B cell (primary cell): ENCODE measurements around the gene GNLY. TPM values are rescaled to one million over a fixed set of nuclear protein-coding genes. Genes with fewer than 3 reads are reported as not detected.

Experiments
- ATAC-seq: fragments of 200-7000 bp; cut with Tn5 transposase; one replicate; pipeline ENCODE4 v1.10.0; 2021; ENCODE audit warnings: low read depth, mild to moderate bottlenecking, moderate number of reproducible peaks, moderate library complexity
- CTCF ChIA-PET: fragments of 350-600 bp; sonication (Branson Sonifier 250); formaldehyde crosslinking; loops from one replicate; lab custom pipeline; 2021; ENCODE audit warnings: antibody characterized with exemption, inconsistent platforms; lab: Charles Lee
- POLR2A ChIA-PET: fragments of 350-600 bp; sonication (Branson Sonifier 250); formaldehyde crosslinking; loops from one replicate; lab custom pipeline; 2021; ENCODE audit warnings: antibody characterized with exemption; lab: Charles Lee
- DNase-seq: peaks from one replicate; pipeline ENCODE4 v3.0.0; 2013
- H2AFZ ChIP-seq: 2 replicates; pipeline ENCODE4 v1.6.1; 2012; ENCODE audit warnings: mild to moderate bottlenecking, low read depth, low read length; ENCODE audit not compliant: insufficient read depth, poor library complexity, severe bottlenecking
- H3K27ac ChIP-seq, 2 donors: 1 replicate in 1 of 2; 2 replicates in 1 of 2; pipeline ENCODE4 v1.5.1; 2012 to 2013; ENCODE audit warnings: low read length in 2 of 2, mild to moderate bottlenecking in 2 of 2, moderate library complexity in 1 of 2
- H3K27me3 ChIP-seq, 4 experiments: fragments of 200-600 bp in 1 of 4; sonication (generic) in 1 of 4; replicated peaks in 1 of 4; 1 replicate in 2 of 4; 2 replicates in 2 of 4; pipeline versions ENCODE4 v1.6.1 to v1.7.0; 2013 to 2016; ENCODE audit warnings: low read length in 3 of 4, mild to moderate bottlenecking in 2 of 4, mixed read lengths in 1 of 4, moderate library complexity in 1 of 4; ENCODE audit not compliant: insufficient read depth in 4 of 4, control insufficient read depth in 3 of 4; ENCODE audit errors: control extremely low read depth in 1 of 4
- H3K36me3 ChIP-seq, 2 experiments: replicated peaks in 1 of 2; 1 replicate in 1 of 2; 2 replicates in 1 of 2; pipeline versions ENCODE4 v1.6.1 to v1.7.1; 2013; ENCODE audit warnings: low read length in 1 of 2; ENCODE audit not compliant: insufficient read depth in 2 of 2, control insufficient read depth in 1 of 2; ENCODE audit errors: control extremely low read depth in 1 of 2, extremely low read depth in 1 of 2
- H3K4me1 ChIP-seq, 2 donors: fragments of 200-600 bp in 1 of 2; sonication (generic) in 1 of 2; 1 replicate in 1 of 2; 2 replicates in 1 of 2; pipeline versions ENCODE4 v1.5.1 to v1.6.1; 2013 to 2017; ENCODE audit warnings: low read length in 2 of 2; ENCODE audit not compliant: control insufficient read depth in 2 of 2, insufficient read depth in 2 of 2
- H3K4me2 ChIP-seq: replicated peaks from 2 replicates; pipeline ENCODE3; 2012; ENCODE audit warnings: mild to moderate bottlenecking, low read depth, low read length; ENCODE audit not compliant: poor library complexity, severe bottlenecking
- H3K4me3 ChIP-seq, 5 experiments: fragments of 200-600 bp in 1 of 5; sonication (generic) in 1 of 5; 1 replicate in 3 of 5; 2 replicates in 2 of 5; pipeline versions ENCODE4 v1.5.1 to v1.7.0; 2011 to 2016; ENCODE audit warnings: low read length in 4 of 5, mild to moderate bottlenecking in 4 of 5, low read depth in 2 of 5, control low read depth in 1 of 5, moderate library complexity in 1 of 5; ENCODE audit not compliant: insufficient read depth in 1 of 5; ENCODE audit errors: control extremely low read depth in 1 of 5, extremely low read depth in 1 of 5
- H3K79me2 ChIP-seq: fragments of 200-600 bp; sonication (generic); one replicate; pipeline ENCODE4 v1.6.0; 2016; ENCODE audit warnings: low read length; ENCODE audit not compliant: control insufficient read depth, insufficient read depth
- H3K9ac ChIP-seq: fragments of 200-600 bp; sonication (generic); 2 replicates; pipeline ENCODE4 v1.6.1; 2017; ENCODE audit warnings: mild to moderate bottlenecking, low read length, moderate library complexity
- H3K9me3 ChIP-seq, 3 donors: one replicate each; pipeline versions ENCODE4 v1.6.1 to v1.7.1; 2013; ENCODE audit warnings: low read length in 2 of 3; ENCODE audit not compliant: control insufficient read depth in 2 of 3, insufficient read depth in 1 of 3; ENCODE audit errors: control extremely low read depth in 1 of 3
- H4K20me1 ChIP-seq: 2 replicates; pipeline ENCODE4 v1.6.0; 2012; ENCODE audit warnings: mild to moderate bottlenecking, low read length; ENCODE audit not compliant: insufficient read depth, control insufficient read depth, poor library complexity, severe bottlenecking
- H3K27ac Mint-ChIP-seq: one replicate; pipeline ENCODE4 v1.8.0; 2021; ENCODE audit warnings: mixed read lengths
- H3K27me3 Mint-ChIP-seq: one replicate; pipeline ENCODE4 v1.8.0; 2021; ENCODE audit warnings: mixed read lengths
- H3K4me1 Mint-ChIP-seq: one replicate; pipeline ENCODE4 v1.8.0; 2021; ENCODE audit warnings: mixed read lengths
- H3K4me3 Mint-ChIP-seq: one replicate; pipeline ENCODE4 v1.8.0; 2021; ENCODE audit warnings: mixed read lengths
- H3K9me3 Mint-ChIP-seq: one replicate; pipeline ENCODE4 v1.8.0; 2022; ENCODE audit warnings: mixed read lengths; ENCODE audit not compliant: insufficient read depth
- EZH2 ChIP-seq: IDR thresholded peaks from 2 replicates; pipeline ENCODE4 v1.6.1; 2012; ENCODE audit warnings: borderline replicate concordance, low read depth, mild to moderate bottlenecking, moderate library complexity, low read length; ENCODE audit not compliant: insufficient read depth, poor library complexity, severe bottlenecking
- WGBS: methylation state at CpG from one replicate; pipeline ENCODE4 v1.1.5; 2013; ENCODE audit warnings: missing lambda C conversion rate; ENCODE audit not compliant: insufficient coverage; 5-methylcytosine and 5-hydroxymethylcytosine counted together
- intact Hi-C: fragments of 100-400 bp; cut with micrococcal nuclease; formaldehyde crosslinking; loops from one replicate; pipeline ENCODE4 v1.10.0; 2022
- polyA plus RNA-seq: library from polyadenylated mRNA; depleted of rRNA; stranded (reverse); fragments of >200 nt; gene quantifications from 2 replicates; pipeline ENCODE4 v1.2.3, GENCODE V29; 2012
- total RNA-seq, 2 donors: library from RNA; stranded (reverse); fragments of 120-200 nt in 1 of 2; gene quantifications; 1 replicate in 1 of 2; 2 replicates in 1 of 2; pipeline versions ENCODE4 v1.2.3 to v1.2.4, GENCODE V29; 2013 to 2022
- TF ChIP-seq, protein P1 (sequence below): fragments of 200-600 bp; IDR thresholded peaks from one replicate; pipeline ENCODE4 v1.8.0; 2022; ENCODE audit warnings: antibody characterized with exemption, mild to moderate bottlenecking

Gene GNLY
- total and polyA plus RNA-seq, 2 donors (not counting 1 experiment from before 2014, with no cell fraction given): 3.9 to 4.2 TPM

DNA sequence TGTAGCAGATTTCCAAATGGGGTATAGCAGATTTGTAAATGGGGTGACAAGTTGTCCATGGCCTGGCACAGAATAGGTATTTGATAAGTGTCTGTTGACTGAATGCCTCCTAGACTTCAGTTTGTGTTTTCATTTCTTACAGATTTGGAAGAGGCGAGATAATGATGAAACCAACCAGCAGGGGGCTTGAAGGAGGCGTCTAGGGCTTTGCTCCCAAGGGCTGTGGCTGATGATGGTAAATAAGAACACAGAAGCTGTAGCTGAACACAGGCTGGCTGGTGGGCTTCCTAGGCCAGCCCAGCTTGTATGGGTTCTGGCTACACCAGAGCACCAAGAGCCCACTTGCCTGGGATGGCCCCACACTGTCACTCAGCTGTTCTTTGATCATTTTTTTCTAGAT lies 45.5 kb upstream of the GNLY start:
- peaks cover 29% of the 10 kb centered on the region for H4K20me1 ChIP-seq
- H3K36me3 ChIP-seq: peaks cover 5 to 86% of the 10 kb centered on the region in 2 experiments
- ATAC-seq (peak; percentile 35), DNase-seq (peak; percentile 52)
- peak overlapping the region in 1 of 2 donors; percentile 1 for H3K27ac ChIP-seq
- Mint-ChIP-seq H3K4me3 (peak overlapping the region; percentile 2), H3K4me1 (peaks cover 22% of the 10 kb centered on the region), H3K27ac (no peak overlapping the region), H3K9me3 (no peaks in the 10 kb centered on the region), H3K27me3 (no peaks in the 10 kb centered on the region)
- H3K27me3 ChIP-seq: no peaks in the 10 kb centered on the region
- TF ChIP-seq, protein P1, sequence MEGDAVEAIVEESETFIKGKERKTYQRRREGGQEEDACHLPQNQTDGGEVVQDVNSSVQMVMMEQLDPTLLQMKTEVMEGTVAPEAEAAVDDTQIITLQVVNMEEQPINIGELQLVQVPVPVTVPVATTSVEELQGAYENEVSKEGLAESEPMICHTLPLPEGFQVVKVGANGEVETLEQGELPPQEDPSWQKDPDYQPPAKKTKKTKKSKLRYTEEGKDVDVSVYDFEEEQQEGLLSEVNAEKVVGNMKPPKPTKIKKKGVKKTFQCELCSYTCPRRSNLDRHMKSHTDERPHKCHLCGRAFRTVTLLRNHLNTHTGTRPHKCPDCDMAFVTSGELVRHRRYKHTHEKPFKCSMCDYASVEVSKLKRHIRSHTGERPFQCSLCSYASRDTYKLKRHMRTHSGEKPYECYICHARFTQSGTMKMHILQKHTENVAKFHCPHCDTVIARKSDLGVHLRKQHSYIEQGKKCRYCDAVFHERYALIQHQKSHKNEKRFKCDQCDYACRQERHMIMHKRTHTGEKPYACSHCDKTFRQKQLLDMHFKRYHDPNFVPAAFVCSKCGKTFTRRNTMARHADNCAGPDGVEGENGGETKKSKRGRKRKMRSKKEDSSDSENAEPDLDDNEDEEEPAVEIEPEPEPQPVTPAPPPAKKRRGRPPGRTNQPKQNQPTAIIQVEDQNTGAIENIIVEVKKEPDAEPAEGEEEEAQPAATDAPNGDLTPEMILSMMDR: peak; percentile 69
- no peak for TF ChIP-seq EZH2
- intact Hi-C loops: loop anchor here (1.0 kb wide), 1 partner anchor 11 kb away; no protein-coding TSS in a partner anchor
- peak overlapping the region; percentile 7 for H3K4me2 ChIP-seq
- no peak overlapping the region for H3K4me3 ChIP-seq
- H3K4me1 ChIP-seq: peaks cover 18 to 26% of the 10 kb centered on the region in 2 donors
- 64% methylated on average over 2 of the region's 2 CpGs for WGBS
- no peak overlapping the region for H2AFZ ChIP-seq
- CTCF ChIA-PET: interaction anchor here (1.0 to 3.0 kb wide), 6 partner anchors 12 to 229 kb away, joined by 3 to 28 read pairs (median 4); no protein-coding TSS in a partner anchor
- H3K9ac ChIP-seq: no peak overlapping the region
- H3K79me2 ChIP-seq: no peaks in the 10 kb centered on the region
- H3K9me3 ChIP-seq: no peaks in the 10 kb centered on the region
- POLR2A ChIA-PET: no interaction called here

DNA sequence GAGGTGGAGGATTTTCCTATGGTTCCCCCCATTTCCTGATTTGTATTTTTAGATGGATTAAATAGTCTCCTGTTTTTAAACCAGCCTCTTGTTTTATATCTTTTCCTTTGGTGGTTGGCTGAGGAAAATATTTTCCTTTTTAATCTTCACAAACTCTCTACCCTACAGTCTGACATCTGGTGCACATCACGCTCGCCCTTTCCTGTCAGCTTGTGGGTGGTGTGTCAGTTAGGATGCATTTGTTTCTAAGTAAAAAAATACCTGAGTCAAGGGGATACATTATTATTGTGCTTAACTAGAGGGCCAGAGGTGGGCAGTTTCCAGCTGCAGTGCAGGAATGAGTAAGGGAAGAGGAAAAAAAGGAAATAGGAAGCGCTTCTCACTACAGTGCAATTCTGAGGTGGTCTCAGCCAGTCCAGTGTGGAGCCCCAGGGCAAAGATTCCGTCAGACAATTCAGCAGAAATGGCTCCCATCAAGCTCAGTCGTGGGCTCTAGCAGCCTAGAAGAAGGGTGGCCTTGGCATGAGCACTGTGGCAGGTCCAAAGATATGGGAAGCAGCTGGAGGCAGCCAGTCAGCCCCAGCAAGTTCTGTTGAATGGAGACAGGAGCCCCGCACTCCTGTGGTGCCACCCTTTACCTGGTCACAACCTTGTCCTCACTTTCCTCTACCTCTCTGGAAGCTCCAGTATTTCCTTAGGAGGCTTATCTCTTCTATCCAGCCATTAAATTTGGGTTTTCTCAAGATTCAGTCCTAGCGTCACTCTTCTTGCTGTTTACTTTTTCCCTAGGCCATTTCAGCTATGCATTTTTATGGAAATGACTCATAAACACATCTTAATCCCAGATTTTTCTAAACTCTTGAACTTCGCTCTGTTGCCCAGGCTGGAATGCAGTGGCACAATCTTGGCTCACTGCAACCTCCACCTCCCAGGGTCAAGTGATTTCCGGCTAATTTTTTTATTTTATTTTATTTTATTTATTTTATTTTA lies 44.7 kb upstream of the GNLY start:
- no peaks in the 10 kb centered on the region for H3K9me3 Mint-ChIP-seq

More for the DNA sequence above, 44.7 kb upstream of the GNLY start:
- ChIA-PET CTCF (interaction anchor here (0.6 to 3.0 kb wide), 6 partner anchors 12 to 230 kb away, joined by 3 to 28 read pairs (median 4); no protein-coding TSS in a partner anchor), POLR2A (no interaction called here)
- H3K27ac ChIP-seq: no peak overlapping the region
- peaks cover 5 to 84% of the 10 kb centered on the region in 2 experiments for H3K36me3 ChIP-seq
- ATAC-seq: no peak
- H3K27me3 Mint-ChIP-seq: no peaks in the 10 kb centered on the region
- DNase-seq: no peak
- H3K4me2 ChIP-seq: no peak overlapping the region
- H3K79me2 ChIP-seq: no peaks in the 10 kb centered on the region
- H3K4me1 ChIP-seq: peaks cover 18 to 26% of the 10 kb centered on the region in 2 donors
- peaks cover 27% of the 10 kb centered on the region for H4K20me1 ChIP-seq
- no peak overlapping the region for H3K9ac ChIP-seq
- H3K27me3 ChIP-seq: no peaks in the 10 kb centered on the region
- TF ChIP-seq, protein P1: no peak
- no peak for TF ChIP-seq EZH2
- H3K4me1 Mint-ChIP-seq: peaks cover 22% of the 10 kb centered on the region
- no peak overlapping the region for H2AFZ ChIP-seq
- no peak overlapping the region for H3K4me3 ChIP-seq
- no peak overlapping the region for H3K4me3 Mint-ChIP-seq
- intact Hi-C loops: no loop called here
- H3K27ac Mint-ChIP-seq: no peak overlapping the region
- no peaks in the 10 kb centered on the region for H3K9me3 ChIP-seq
- WGBS: 96% methylated on average over 5 of the region's 9 CpGs
